ES-I3 (cell line): ENCODE measurements around the gene DLGAP1.

Source experiments
- H3K36me3 ChIP-seq: 2 replicates; pipeline ENCODE4 v1.6.1; 2013; ENCODE audit warnings: mild to moderate bottlenecking, low read length, control low read depth, moderate library complexity; ENCODE audit not compliant: insufficient read depth
- H3K4me1 ChIP-seq: 2 replicates; pipeline ENCODE4 v1.6.1; 2013; ENCODE audit warnings: mild to moderate bottlenecking, control low read depth, low read length; ENCODE audit not compliant: insufficient read depth
- H3K9ac ChIP-seq: 2 replicates; pipeline ENCODE4 v1.6.1; 2013; ENCODE audit warnings: low read depth, mild to moderate bottlenecking, low read length, moderate library complexity
- H3K9me3 ChIP-seq: 2 replicates; pipeline ENCODE4 v1.6.1; 2013; ENCODE audit warnings: mild to moderate bottlenecking, low read length, moderate library complexity; ENCODE audit not compliant: control insufficient read depth, insufficient read depth

Gene DLGAP1

GRCh38 chr18:3577281-3577855 lies 877.7 kb downstream of the DLGAP1 start:
- Histone ChIP-seq H3K9me3 (no peaks in the 10 kb centered on the region), H3K9ac (no peak overlapping the region), H3K36me3 (no peaks in the 10 kb centered on the region)

GRCh38 chr18:3572761-3573160 lies 882.3 kb downstream of the DLGAP1 start:
- no peaks in the 10 kb centered on the region for H3K4me1 ChIP-seq
- H3K9me3 ChIP-seq: no peaks in the 10 kb centered on the region
- no peaks in the 10 kb centered on the region for H3K36me3 ChIP-seq
- no peak overlapping the region for H3K9ac ChIP-seq

More at GRCh38 chr18:3577281-3577855, 877.7 kb downstream of the DLGAP1 start:
- H3K4me1 ChIP-seq: 0 out of 2 replicates have a peak, but pooled peaks cover 3% of the 10 kb centered on the region

GRCh38 chr18:3566851-3567250 lies 888.3 kb downstream of the DLGAP1 start:
- Histone ChIP-seq H3K9me3 (no peaks in the 10 kb centered on the region), H3K9ac (no peak overlapping the region), H3K4me1 (peaks cover 8% of the 10 kb centered on the region; the same call in 1 of the 2 replicates), H3K36me3 (no peaks in the 10 kb centered on the region)

- Histone ChIP-seq H3K9me3 (no peaks in the 10 kb centered on the region), H3K36me3 (no peaks in the 10 kb centered on the region), H3K9ac (no peak overlapping the region), H3K4me1 (peaks cover 19% of the 10 kb centered on the region)
Measured at GRCh38 chr18:3560755-3561154, 894.4 kb downstream of the DLGAP1 start.

- H3K36me3 ChIP-seq: no peaks in the 10 kb centered on the region
- H3K9ac ChIP-seq: no peak overlapping the region
- H3K4me1 ChIP-seq: peaks cover 28% of the 10 kb centered on the region
- H3K9me3 ChIP-seq: no peaks in the 10 kb centered on the region
Measured at GRCh38 chr18:3554811-3555427, 900.2 kb downstream of the DLGAP1 start.

- no peaks in the 10 kb centered on the region for H3K9me3 ChIP-seq
- H3K4me1 ChIP-seq: peaks cover 28% of the 10 kb centered on the region
- no peaks in the 10 kb centered on the region for H3K36me3 ChIP-seq
- no peak overlapping the region for H3K9ac ChIP-seq
Measured at GRCh38 chr18:3554091-3554601, 901.0 kb downstream of the DLGAP1 start.

GRCh38 chr18:3552305-3552704 lies 902.8 kb downstream of the DLGAP1 start:
- no peak overlapping the region for H3K9ac ChIP-seq
- H3K36me3 ChIP-seq: no peaks in the 10 kb centered on the region
- H3K9me3 ChIP-seq: no peaks in the 10 kb centered on the region
- H3K4me1 ChIP-seq: peaks cover 28% of the 10 kb centered on the region

- H3K36me3 ChIP-seq: no peaks in the 10 kb centered on the region
- H3K9me3 ChIP-seq: no peaks in the 10 kb centered on the region
- peaks cover 3% of the 10 kb centered on the region; the same call in 1 of the 2 replicates for H3K4me1 ChIP-seq
- no peak overlapping the region for H3K9ac ChIP-seq
Measured at GRCh38 chr18:3547891-3548615, 907.1 kb downstream of the DLGAP1 start.

GRCh38 chr18:3546106-3546505 lies 909.0 kb downstream of the DLGAP1 start:
- Histone ChIP-seq H3K9me3 (no peaks in the 10 kb centered on the region), H3K9ac (no peak overlapping the region), H3K4me1 (peaks cover 12% of the 10 kb centered on the region; the same call in 1 of the 2 replicates), H3K36me3 (no peaks in the 10 kb centered on the region)

- Histone ChIP-seq H3K36me3 (no peaks in the 10 kb centered on the region), H3K9me3 (no peaks in the 10 kb centered on the region), H3K9ac (no peak overlapping the region), H3K4me1 (peaks cover 12% of the 10 kb centered on the region; the same call in 1 of the 2 replicates)
Measured at GRCh38 chr18:3544537-3544936, 910.6 kb downstream of the DLGAP1 start.

- Histone ChIP-seq H3K36me3 (no peaks in the 10 kb centered on the region), H3K9me3 (no peaks in the 10 kb centered on the region), H3K9ac (no peak overlapping the region), H3K4me1 (peaks cover 17% of the 10 kb centered on the region; the same call in 1 of the 2 replicates)
Measured at GRCh38 chr18:3541549-3542386, 913.3 kb downstream of the DLGAP1 start.

- Histone ChIP-seq H3K9ac (no peak overlapping the region), H3K36me3 (no peaks in the 10 kb centered on the region), H3K9me3 (no peaks in the 10 kb centered on the region), H3K4me1 (peaks cover 17% of the 10 kb centered on the region; the same call in 1 of the 2 replicates)
Measured at GRCh38 chr18:3540805-3541548, 914.1 kb downstream of the DLGAP1 start.

GRCh38 chr18:3538954-3539617 lies 916.0 kb downstream of the DLGAP1 start:
- Histone ChIP-seq H3K4me1 (peaks cover 17% of the 10 kb centered on the region; the same call in 1 of the 2 replicates), H3K36me3 (no peaks in the 10 kb centered on the region), H3K9ac (no peak overlapping the region), H3K9me3 (no peaks in the 10 kb centered on the region)
